DMS 273 treated with DMSO at 0.1 percent for 48 hours (cell line): ENCODE measurements around the gene WEE1.

Experiments used
- DNase-seq: peaks from one replicate; lab custom pipeline; 2025; lab: John Stamatoyannopoulos, UW

WEE1 gene

DNA sequence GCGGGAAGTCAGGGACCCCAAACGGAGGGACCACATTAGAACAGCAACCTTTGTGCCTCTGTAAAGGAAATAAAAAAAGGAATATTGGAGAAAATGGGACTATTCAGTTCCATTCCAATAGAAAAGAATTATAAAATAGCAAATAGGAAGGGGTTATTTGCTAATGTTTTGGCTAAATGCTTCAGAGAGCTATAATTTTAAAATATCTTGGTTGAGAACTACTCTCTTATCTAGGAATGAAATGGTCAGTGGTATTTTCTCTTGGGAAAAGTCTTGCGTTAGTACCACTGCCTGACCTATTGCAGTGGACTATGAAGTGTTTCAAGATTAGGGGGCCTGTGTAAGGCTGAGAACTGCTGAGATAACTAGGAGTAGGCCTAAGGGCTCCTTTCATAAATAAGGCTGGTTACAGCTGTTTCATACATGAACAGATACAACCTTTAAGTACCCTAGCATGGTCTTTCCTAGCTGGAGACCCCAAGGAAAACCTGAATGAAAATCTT is 6.9 kb upstream of the WEE1 start:
- no peak for DNase-seq

GRCh38 chr11:9567401-9567800 is 6.1 kb upstream of the WEE1 start:
- no peak for DNase-seq

- no peak for DNase-seq
Observed at GRCh38 chr11:9568161-9568853, 5.2 kb upstream of the WEE1 start.

- DNase-seq, result no peak
Observed at GRCh38 chr11:9568854-9569587, 4.4 kb upstream of the WEE1 start.

DNA sequence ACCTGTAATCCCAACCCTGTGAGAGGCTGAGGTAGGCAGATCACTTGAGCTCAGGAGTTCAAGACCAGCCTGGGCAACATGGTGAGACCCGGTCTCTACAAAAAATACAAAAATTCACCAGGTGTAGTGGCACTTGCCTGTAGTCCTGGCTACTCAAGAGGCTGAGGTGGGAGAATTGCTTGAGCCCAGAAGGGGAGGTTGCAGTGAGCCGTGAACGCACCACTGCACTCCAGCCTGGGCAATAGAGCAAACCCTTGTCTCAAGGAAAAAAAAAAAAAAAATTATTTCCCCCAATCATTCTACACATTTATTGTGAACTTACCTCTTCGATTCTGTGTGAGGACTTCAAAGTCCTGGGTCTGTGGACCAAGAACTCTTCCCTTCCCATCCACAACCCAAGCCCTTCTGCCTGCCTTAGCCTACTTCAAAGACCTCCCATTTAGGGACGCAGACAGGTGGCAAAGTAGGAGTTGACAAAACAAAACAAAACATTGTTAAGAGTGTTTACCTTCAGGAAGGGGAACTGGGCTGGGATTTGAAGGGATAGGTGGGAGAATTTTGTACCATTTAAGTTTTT is 3.8 kb upstream of the WEE1 start:
- DNase-seq, result no peak

- no peak for DNase-seq
Observed at GRCh38 chr11:9570313-9571025, 3.0 kb upstream of the WEE1 start.

- DNase-seq, result no peak
Observed at GRCh38 chr11:9571071-9571762, 2.3 kb upstream of the WEE1 start.

GRCh38 chr11:9571763-9572115 is 1.7 kb upstream of the WEE1 start:
- DNase-seq, result no peak

DNA sequence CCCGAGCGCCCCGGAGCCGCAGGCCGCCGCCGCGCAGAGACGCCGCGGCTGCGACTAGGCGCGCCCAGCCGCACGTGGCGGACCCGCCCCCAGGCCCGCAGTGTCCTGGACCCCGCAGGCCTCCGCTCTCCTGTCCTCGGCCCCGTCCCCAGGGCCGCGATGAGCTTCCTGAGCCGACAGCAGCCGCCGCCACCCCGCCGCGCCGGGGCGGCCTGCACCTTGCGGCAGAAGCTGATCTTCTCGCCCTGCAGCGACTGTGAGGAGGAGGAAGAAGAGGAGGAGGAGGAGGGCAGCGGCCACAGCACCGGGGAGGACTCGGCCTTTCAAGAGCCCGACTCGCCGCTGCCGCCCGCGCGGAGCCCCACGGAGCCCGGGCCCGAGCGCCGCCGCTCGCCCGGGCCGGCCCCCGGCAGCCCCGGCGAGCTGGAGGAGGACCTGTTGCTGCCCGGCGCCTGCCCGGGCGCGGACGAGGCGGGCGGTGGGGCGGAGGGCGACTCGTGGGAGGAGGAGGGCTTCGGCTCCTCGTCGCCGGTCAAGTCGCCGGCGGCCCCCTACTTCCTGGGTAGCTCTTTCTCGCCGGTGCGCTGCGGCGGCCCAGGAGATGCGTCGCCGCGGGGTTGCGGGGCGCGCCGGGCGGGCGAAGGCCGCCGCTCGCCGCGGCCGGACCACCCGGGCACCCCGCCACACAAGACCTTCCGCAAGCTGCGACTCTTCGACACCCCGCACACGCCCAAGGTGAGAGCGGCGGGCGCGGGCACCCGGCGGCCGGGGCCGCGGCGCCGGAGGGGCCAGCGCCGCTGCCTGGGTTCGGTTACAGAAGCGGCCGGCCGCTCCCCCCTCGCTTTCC is 528 bp downstream of the WEE1 start:
- no peak for DNase-seq

GRCh38 chr11:9574622-9575259 is 1.3 kb downstream of the WEE1 start:
- DNase-seq, result no peak

DNA sequence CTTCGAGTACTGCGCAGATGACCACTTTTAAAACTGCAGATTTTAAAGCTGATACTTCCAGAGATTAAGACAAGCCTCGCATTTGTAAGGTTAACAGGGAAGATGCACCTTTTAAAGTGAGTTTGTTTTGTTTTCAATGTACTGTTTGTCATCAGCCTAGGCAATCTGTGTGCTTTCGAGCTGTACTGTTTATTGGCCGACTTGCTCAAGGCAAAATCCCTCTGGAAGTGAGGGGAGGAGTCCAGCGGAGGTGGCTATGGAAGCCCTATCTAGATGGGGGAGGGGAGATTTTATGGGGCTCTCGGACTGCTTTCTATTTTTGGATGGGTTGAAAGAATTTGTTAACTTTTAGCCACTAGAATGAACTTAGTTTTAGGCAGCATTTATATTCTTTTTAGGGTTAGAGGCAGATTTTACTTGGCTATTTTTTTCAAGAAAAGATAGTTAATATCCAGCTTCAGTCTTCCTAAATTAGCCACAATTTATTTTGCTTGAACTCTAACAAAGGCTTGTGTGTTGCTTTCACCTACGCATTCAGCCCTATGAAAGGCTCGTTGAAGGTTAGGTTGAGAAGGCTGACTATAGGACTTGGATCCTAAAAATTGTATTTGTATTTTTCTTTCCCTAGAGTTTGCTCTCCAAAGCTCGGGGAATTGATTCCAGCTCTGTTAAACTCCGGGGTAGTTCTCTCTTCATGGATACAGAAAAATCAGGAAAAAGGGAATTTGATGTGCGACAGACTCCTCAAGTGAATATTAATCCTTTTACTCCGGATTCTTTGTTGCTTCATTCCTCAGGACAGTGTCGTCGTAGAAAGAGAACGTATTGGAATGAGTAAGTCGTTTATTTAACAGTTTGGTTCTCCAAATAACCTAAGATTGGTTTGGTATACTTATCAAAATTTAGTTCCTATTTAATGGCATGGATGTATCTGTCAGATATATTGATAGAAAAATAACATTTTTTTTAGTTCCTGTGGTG is 2.1 kb downstream of the WEE1 start:
- no peak for DNase-seq

GRCh38 chr11:9576701-9577381 is 3.4 kb downstream of the WEE1 start:
- DNase-seq, result no peak

- no peak for DNase-seq
Observed at GRCh38 chr11:9577556-9577955, 4.1 kb downstream of the WEE1 start.

DNA sequence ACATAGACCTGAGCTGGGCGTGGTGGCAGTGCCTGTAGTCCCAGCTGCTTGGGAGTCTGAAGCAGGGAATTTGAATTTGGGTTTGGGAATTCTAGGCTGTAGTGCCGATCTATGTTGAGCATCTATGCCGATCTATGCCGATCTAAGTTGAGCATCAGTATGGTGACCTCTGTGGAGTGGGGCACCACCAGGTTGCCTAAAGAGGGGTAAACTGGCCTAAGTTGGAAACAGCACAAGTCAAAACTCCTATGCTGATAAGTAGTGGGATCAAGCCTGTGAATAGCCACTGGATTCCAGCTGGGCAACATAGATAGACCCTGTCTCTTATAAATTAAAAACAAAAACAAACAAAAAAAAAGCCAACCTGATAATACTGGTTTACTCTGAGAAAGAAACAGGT is 7.4 kb downstream of the WEE1 start:
- DNase-seq, result no peak

DNA sequence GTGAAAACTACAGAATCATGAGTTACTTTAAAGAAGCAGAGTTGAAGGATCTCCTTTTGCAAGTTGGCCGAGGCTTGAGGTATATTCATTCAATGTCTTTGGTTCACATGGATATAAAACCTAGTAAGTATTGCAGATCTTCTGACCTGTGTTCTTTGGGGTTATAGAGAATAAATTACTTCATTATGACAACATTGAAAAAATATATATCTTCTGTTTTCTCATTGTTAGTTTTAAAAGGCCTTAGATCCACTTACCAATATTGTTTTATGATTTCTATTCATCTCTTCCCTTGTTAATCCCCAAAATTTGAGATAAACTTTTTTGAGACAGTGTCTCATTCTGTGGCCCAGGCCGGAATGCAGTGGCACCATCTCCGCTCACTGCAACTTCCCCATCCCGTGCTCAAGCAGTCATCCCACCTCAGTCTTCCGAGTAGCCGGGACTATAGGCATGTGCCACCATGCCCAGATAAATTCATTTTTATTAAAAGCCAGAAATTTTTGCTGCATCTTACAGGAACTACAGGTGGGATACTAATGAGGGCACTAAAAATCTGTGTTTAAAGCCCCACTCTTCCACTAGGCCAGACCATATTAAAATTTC is 8.2 kb downstream of the WEE1 start:
- DNase-seq, result no peak

DNA sequence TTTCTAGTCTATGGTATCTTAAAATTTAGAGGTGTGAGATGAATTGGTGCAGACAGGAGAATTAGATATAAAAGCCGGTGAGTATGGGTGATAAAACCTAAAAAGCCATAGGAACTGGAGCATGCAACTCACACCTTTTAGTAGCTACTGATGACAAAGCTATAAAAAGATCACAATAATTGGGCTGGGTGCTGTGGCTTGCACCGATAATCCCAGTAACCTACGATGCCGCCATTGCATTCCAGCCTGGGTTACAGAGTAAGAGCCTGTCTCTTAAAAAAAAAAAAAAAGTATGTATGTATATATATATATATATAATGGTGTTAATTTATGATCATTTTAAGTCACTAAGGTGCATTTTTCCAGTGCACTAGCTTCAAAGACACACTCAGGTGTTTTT is 17.2 kb downstream of the WEE1 start:
- DNase-seq, result no peak

DNA sequence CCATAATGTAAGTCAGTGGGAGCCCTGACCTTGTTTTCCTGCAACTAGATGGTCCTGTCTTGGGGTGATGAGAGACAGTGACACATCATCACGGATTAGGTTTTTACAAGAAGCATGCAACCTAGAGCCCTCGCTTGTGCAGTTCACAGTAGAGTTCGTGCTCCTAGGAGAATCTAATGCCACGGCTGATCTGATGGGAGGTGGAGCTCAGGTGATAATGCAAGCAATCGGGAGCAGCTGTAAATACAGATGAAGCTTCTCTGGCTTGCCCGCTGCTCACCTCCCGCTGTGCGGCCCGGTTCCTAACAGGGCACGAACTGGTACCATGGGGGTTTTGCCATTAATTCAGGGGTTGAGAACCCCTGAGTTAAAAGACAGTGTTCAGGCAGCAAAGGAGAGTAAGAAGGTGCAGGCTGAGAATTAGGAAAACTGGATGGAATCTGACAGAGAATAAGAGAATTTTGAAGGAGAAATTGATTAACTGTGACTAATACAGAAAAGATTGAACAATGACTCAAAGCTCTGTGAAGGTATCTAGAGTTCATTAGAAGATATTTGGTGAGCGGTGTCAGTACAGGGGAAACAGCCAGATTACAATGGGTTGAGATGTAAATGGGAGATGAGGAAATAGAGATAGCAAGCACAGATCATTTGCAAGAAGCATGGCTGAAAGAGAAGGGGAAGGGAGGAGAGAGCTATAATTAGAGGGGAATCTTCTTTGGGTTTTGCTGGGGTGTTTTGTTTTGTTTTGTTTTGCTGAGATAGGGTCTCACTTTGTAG is 21.0 kb downstream of the WEE1 start:
- no peak for DNase-seq
